MM.1S (cell line): Measurements from ENCODE around the gene CMTM4.

ENCODE experiments used
- DNase-seq: peaks from one replicate; pipeline ENCODE4 v3.0.0-alpha.2; 2015
- H2AFZ ChIP-seq: fragments of 300-600 bp; sonication (generic); 2 replicates; pipeline ENCODE4 v1.6.0; 2016; ENCODE audit warnings: antibody characterized with exemption, low read length
- H3F3A ChIP-seq: fragments of 300-600 bp; sonication (generic); 2 replicates; pipeline ENCODE4 v1.6.1; 2016; ENCODE audit warnings: mild to moderate bottlenecking, antibody characterized with exemption, low read length, moderate library complexity, mixed read lengths; ENCODE audit not compliant: insufficient read depth
- H3K27ac ChIP-seq: fragments of 300-600 bp; sonication (generic); 2 replicates; pipeline ENCODE4 v1.5.1; 2016; ENCODE audit warnings: mild to moderate bottlenecking, low read length
- H3K27me3 ChIP-seq: fragments of 300-600 bp; sonication (generic); replicated peaks from 2 replicates; pipeline ENCODE4 v1.6.0; 2016; ENCODE audit warnings: low read length; ENCODE audit not compliant: insufficient read depth
- H3K36me3 ChIP-seq: fragments of 300-600 bp; sonication (generic); replicated peaks from 2 replicates; pipeline ENCODE4 v1.6.1; 2016; ENCODE audit warnings: mild to moderate bottlenecking, low read length, mixed read lengths; ENCODE audit not compliant: insufficient read depth
- H3K4me1 ChIP-seq: fragments of 300-600 bp; sonication (generic); 2 replicates; pipeline ENCODE4 v1.6.1; 2016; ENCODE audit warnings: low read length, mixed read lengths
- H3K4me2 ChIP-seq: fragments of 300-600 bp; sonication (generic); 2 replicates; pipeline ENCODE4 v1.6.0; 2016; ENCODE audit warnings: low read depth, low read length
- H3K4me3 ChIP-seq: fragments of 300-600 bp; sonication (generic); 2 replicates; pipeline ENCODE4 v1.5.1; 2016; ENCODE audit warnings: low read length, mixed read lengths
- H3K79me2 ChIP-seq: fragments of 300-600 bp; sonication (generic); 2 replicates; pipeline ENCODE4 v1.6.1; 2016; ENCODE audit warnings: mixed run types, low read length, mixed read lengths
- H3K9ac ChIP-seq: fragments of 300-600 bp; sonication (generic); 2 replicates; pipeline ENCODE4 v1.6.1; 2016; ENCODE audit warnings: low read length, mixed read lengths
- H3K9me2 ChIP-seq: fragments of 300-600 bp; sonication (generic); replicated peaks from 2 replicates; pipeline ENCODE4 v1.6.1; 2016; ENCODE audit warnings: mild to moderate bottlenecking, low read length, mixed read lengths; ENCODE audit not compliant: insufficient read depth
- H3K9me3 ChIP-seq: fragments of 300-600 bp; sonication (generic); replicated peaks from 2 replicates; pipeline ENCODE4 v1.6.1; 2016; ENCODE audit warnings: mild to moderate bottlenecking, low read length, mixed read lengths; ENCODE audit not compliant: insufficient read depth
- H4K20me1 ChIP-seq: fragments of 300-600 bp; sonication (generic); 2 replicates; pipeline ENCODE4 v1.6.1; 2016; ENCODE audit warnings: mild to moderate bottlenecking, low read length, moderate library complexity, mixed read lengths; ENCODE audit not compliant: insufficient read depth
- EZH2 ChIP-seq: fragments of 300-600 bp; sonication (generic); optimal IDR thresholded peaks from 2 replicates; pipeline ENCODE3; 2017; ENCODE audit warnings: low read depth, mild to moderate bottlenecking, antibody characterized with exemption, low read length, mixed read lengths
- EZH2phosphoT487 ChIP-seq: fragments of 300-600 bp; sonication (generic); IDR thresholded peaks from 2 replicates; pipeline ENCODE4 v1.6.1; 2018; ENCODE audit warnings: antibody characterized with exemption, low read length
- TF ChIP-seq, protein P1 (sequence below): fragments of 300-600 bp; sonication (generic); IDR thresholded peaks from 2 replicates; pipeline ENCODE4 v1.5.1; 2016; ENCODE audit warnings: antibody characterized with exemption, low read length, mixed read lengths

The CMTM4 gene

DNA sequence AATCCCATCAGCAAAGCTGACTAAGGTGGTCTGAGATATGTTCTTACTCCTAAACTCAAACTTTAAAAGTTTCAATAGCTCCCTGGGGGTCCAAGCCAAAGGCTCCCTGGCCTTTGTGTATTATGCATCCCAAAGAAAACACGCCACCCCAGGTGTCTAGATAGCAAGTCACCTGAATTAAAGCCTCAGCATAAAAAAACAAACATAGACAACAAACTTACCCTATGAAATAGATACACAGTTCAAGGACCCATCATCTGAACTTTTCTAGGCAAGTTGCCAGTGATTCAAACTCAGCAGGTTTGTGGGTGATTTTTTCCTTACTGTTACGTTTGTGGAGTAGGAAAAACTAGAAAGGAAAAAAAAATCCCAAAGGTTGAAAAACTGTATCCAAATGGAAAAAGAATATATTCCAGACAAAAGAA lies 79.5 kb downstream of the CMTM4 start:
- Histone ChIP-seq H3K4me3 (no peak overlapping the region), H3K36me3 (no peaks in the 10 kb centered on the region), H3K4me1 (no peaks in the 10 kb centered on the region), H2AFZ (no peak overlapping the region), H3K9me3 (no peaks in the 10 kb centered on the region), H3K27ac (no peak overlapping the region), H3K9ac (no peak overlapping the region), H3K79me2 (no peaks in the 10 kb centered on the region), H3K4me2 (no peak overlapping the region), H3K27me3 (no peaks in the 10 kb centered on the region), H3F3A (no peaks in the 10 kb centered on the region), H3K9me2 (no peaks in the 10 kb centered on the region), H4K20me1 (no peaks in the 10 kb centered on the region)
- TF ChIP-seq EZH2phosphoT487 = no peak
- TF ChIP-seq, protein P1, sequence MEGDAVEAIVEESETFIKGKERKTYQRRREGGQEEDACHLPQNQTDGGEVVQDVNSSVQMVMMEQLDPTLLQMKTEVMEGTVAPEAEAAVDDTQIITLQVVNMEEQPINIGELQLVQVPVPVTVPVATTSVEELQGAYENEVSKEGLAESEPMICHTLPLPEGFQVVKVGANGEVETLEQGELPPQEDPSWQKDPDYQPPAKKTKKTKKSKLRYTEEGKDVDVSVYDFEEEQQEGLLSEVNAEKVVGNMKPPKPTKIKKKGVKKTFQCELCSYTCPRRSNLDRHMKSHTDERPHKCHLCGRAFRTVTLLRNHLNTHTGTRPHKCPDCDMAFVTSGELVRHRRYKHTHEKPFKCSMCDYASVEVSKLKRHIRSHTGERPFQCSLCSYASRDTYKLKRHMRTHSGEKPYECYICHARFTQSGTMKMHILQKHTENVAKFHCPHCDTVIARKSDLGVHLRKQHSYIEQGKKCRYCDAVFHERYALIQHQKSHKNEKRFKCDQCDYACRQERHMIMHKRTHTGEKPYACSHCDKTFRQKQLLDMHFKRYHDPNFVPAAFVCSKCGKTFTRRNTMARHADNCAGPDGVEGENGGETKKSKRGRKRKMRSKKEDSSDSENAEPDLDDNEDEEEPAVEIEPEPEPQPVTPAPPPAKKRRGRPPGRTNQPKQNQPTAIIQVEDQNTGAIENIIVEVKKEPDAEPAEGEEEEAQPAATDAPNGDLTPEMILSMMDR = no peak
- TF ChIP-seq EZH2 = no peak
- no peak for DNase-seq

DNA sequence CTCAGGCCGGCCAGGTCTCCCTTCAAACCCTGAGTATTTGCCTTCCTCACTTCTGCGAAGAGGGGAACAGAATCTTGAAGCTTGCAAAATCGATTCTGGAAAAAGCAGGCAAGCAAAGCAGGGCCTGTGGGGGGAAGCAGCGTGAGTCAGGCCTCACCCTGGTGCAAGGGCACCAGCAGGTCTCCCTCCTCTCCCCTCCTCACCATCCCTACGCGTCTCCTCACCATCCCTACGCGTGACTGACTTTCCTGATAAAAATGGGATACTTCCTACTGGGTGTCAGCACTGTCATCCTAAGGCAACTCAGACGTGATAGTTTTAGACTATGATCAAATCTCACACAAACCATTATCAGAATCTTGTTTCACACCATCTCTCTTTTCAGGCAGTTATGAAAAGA lies 80.0 kb downstream of the CMTM4 start:
- Histone ChIP-seq H3K4me2 (no peak overlapping the region), H3K27ac (no peak overlapping the region), H3K4me1 (no peaks in the 10 kb centered on the region), H3K27me3 (no peaks in the 10 kb centered on the region), H3K36me3 (no peaks in the 10 kb centered on the region), H3K9me2 (no peaks in the 10 kb centered on the region), H3K9ac (no peak overlapping the region), H3K79me2 (no peaks in the 10 kb centered on the region), H2AFZ (no peak overlapping the region), H4K20me1 (no peaks in the 10 kb centered on the region), H3F3A (no peaks in the 10 kb centered on the region), H3K4me3 (no peak overlapping the region), H3K9me3 (no peaks in the 10 kb centered on the region)
- no peak for DNase-seq
- TF ChIP-seq, protein P1 = no peak
- no peak for TF ChIP-seq EZH2
- TF ChIP-seq EZH2phosphoT487 = no peak

DNA sequence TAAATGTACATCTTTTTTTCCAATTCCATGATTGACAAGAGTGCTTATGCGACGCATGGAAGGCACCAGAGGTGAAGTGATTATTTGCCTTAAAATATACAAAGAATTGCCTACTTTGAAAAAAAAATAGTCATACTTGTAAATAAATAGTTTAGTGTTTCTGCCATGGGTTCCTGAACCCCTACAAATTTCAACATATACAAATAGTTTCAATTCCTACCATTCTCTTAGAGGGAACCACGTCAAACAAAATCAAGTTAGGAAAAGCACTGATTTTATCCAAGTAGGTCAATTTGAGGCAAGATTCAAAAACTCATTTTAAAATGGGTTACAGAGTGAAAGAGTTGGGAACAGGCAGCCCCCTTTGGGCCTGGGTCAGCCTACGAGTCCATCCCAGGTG lies 80.4 kb downstream of the CMTM4 start:
- H3K27ac ChIP-seq = no peak overlapping the region

More for the DNA sequence above, 80.4 kb downstream of the CMTM4 start:
- TF ChIP-seq EZH2phosphoT487 (no peak), EZH2 (no peak)
- TF ChIP-seq, protein P1 = no peak
- Histone ChIP-seq H2AFZ (no peak overlapping the region), H3K9me3 (no peaks in the 10 kb centered on the region), H3K4me2 (no peak overlapping the region), H3K36me3 (no peaks in the 10 kb centered on the region), H4K20me1 (no peaks in the 10 kb centered on the region), H3K9me2 (no peaks in the 10 kb centered on the region), H3K79me2 (no peaks in the 10 kb centered on the region), H3K27me3 (no peaks in the 10 kb centered on the region), H3F3A (no peaks in the 10 kb centered on the region), H3K4me3 (no peak overlapping the region), H3K9ac (no peak overlapping the region), H3K4me1 (no peaks in the 10 kb centered on the region)
- no peak for DNase-seq
